B cell (primary cell): ENCODE results near the gene CASK. TPM values are rescaled to one million over a fixed set of nuclear protein-coding genes. Genes with fewer than 3 reads are reported as not detected.

Experiments
- ATAC-seq: fragments of 200-7000 bp; cut with Tn5 transposase; one replicate; pipeline ENCODE4 v1.10.0; 2021; ENCODE audit warnings: low read depth, mild to moderate bottlenecking, moderate number of reproducible peaks, moderate library complexity
- CTCF ChIA-PET: fragments of 350-600 bp; sonication (Branson Sonifier 250); formaldehyde crosslinking; loops from one replicate; lab custom pipeline; 2021; ENCODE audit warnings: antibody characterized with exemption, inconsistent platforms; lab: Charles Lee
- POLR2A ChIA-PET: fragments of 350-600 bp; sonication (Branson Sonifier 250); formaldehyde crosslinking; loops from one replicate; lab custom pipeline; 2021; ENCODE audit warnings: antibody characterized with exemption; lab: Charles Lee
- DNase-seq: peaks from one replicate; pipeline ENCODE4 v3.0.0; 2013
- H2AFZ ChIP-seq: 2 replicates; pipeline ENCODE4 v1.6.1; 2012; ENCODE audit warnings: mild to moderate bottlenecking, low read depth, low read length; ENCODE audit not compliant: insufficient read depth, poor library complexity, severe bottlenecking
- H3K27ac ChIP-seq, 2 donors: 1 replicate in 1 of 2; 2 replicates in 1 of 2; pipeline ENCODE4 v1.5.1; 2012 to 2013; ENCODE audit warnings: low read length in 2 of 2, mild to moderate bottlenecking in 2 of 2, moderate library complexity in 1 of 2
- H3K27me3 ChIP-seq, 4 experiments: fragments of 200-600 bp in 1 of 4; sonication (generic) in 1 of 4; replicated peaks in 1 of 4; 1 replicate in 2 of 4; 2 replicates in 2 of 4; pipeline versions ENCODE4 v1.6.1 to v1.7.0; 2013 to 2016; ENCODE audit warnings: low read length in 3 of 4, mild to moderate bottlenecking in 2 of 4, mixed read lengths in 1 of 4, moderate library complexity in 1 of 4; ENCODE audit not compliant: insufficient read depth in 4 of 4, control insufficient read depth in 3 of 4; ENCODE audit errors: control extremely low read depth in 1 of 4
- H3K36me3 ChIP-seq, 2 experiments: replicated peaks in 1 of 2; 1 replicate in 1 of 2; 2 replicates in 1 of 2; pipeline versions ENCODE4 v1.6.1 to v1.7.1; 2013; ENCODE audit warnings: low read length in 1 of 2; ENCODE audit not compliant: insufficient read depth in 2 of 2, control insufficient read depth in 1 of 2; ENCODE audit errors: control extremely low read depth in 1 of 2, extremely low read depth in 1 of 2
- H3K4me1 ChIP-seq, 2 donors: fragments of 200-600 bp in 1 of 2; sonication (generic) in 1 of 2; 1 replicate in 1 of 2; 2 replicates in 1 of 2; pipeline versions ENCODE4 v1.5.1 to v1.6.1; 2013 to 2017; ENCODE audit warnings: low read length in 2 of 2; ENCODE audit not compliant: control insufficient read depth in 2 of 2, insufficient read depth in 2 of 2
- H3K4me2 ChIP-seq: replicated peaks from 2 replicates; pipeline ENCODE3; 2012; ENCODE audit warnings: mild to moderate bottlenecking, low read depth, low read length; ENCODE audit not compliant: poor library complexity, severe bottlenecking
- H3K4me3 ChIP-seq, 5 experiments: fragments of 200-600 bp in 1 of 5; sonication (generic) in 1 of 5; 1 replicate in 3 of 5; 2 replicates in 2 of 5; pipeline versions ENCODE4 v1.5.1 to v1.7.0; 2011 to 2016; ENCODE audit warnings: low read length in 4 of 5, mild to moderate bottlenecking in 4 of 5, low read depth in 2 of 5, control low read depth in 1 of 5, moderate library complexity in 1 of 5; ENCODE audit not compliant: insufficient read depth in 1 of 5; ENCODE audit errors: control extremely low read depth in 1 of 5, extremely low read depth in 1 of 5
- H3K79me2 ChIP-seq: fragments of 200-600 bp; sonication (generic); one replicate; pipeline ENCODE4 v1.6.0; 2016; ENCODE audit warnings: low read length; ENCODE audit not compliant: control insufficient read depth, insufficient read depth
- H3K9ac ChIP-seq: fragments of 200-600 bp; sonication (generic); 2 replicates; pipeline ENCODE4 v1.6.1; 2017; ENCODE audit warnings: mild to moderate bottlenecking, low read length, moderate library complexity
- H3K9me3 ChIP-seq, 3 donors: one replicate each; pipeline versions ENCODE4 v1.6.1 to v1.7.1; 2013; ENCODE audit warnings: low read length in 2 of 3; ENCODE audit not compliant: control insufficient read depth in 2 of 3, insufficient read depth in 1 of 3; ENCODE audit errors: control extremely low read depth in 1 of 3
- H4K20me1 ChIP-seq: 2 replicates; pipeline ENCODE4 v1.6.0; 2012; ENCODE audit warnings: mild to moderate bottlenecking, low read length; ENCODE audit not compliant: insufficient read depth, control insufficient read depth, poor library complexity, severe bottlenecking
- H3K27ac Mint-ChIP-seq: one replicate; pipeline ENCODE4 v1.8.0; 2021; ENCODE audit warnings: mixed read lengths
- H3K27me3 Mint-ChIP-seq: one replicate; pipeline ENCODE4 v1.8.0; 2021; ENCODE audit warnings: mixed read lengths
- H3K4me1 Mint-ChIP-seq: one replicate; pipeline ENCODE4 v1.8.0; 2021; ENCODE audit warnings: mixed read lengths
- H3K4me3 Mint-ChIP-seq: one replicate; pipeline ENCODE4 v1.8.0; 2021; ENCODE audit warnings: mixed read lengths
- H3K9me3 Mint-ChIP-seq: one replicate; pipeline ENCODE4 v1.8.0; 2022; ENCODE audit warnings: mixed read lengths; ENCODE audit not compliant: insufficient read depth
- EZH2 ChIP-seq: IDR thresholded peaks from 2 replicates; pipeline ENCODE4 v1.6.1; 2012; ENCODE audit warnings: borderline replicate concordance, low read depth, mild to moderate bottlenecking, moderate library complexity, low read length; ENCODE audit not compliant: insufficient read depth, poor library complexity, severe bottlenecking
- WGBS: methylation state at CpG from one replicate; pipeline ENCODE4 v1.1.5; 2013; ENCODE audit warnings: missing lambda C conversion rate; ENCODE audit not compliant: insufficient coverage; 5-methylcytosine and 5-hydroxymethylcytosine counted together
- intact Hi-C: fragments of 100-400 bp; cut with micrococcal nuclease; formaldehyde crosslinking; loops from one replicate; pipeline ENCODE4 v1.10.0; 2022
- polyA plus RNA-seq: library from polyadenylated mRNA; depleted of rRNA; stranded (reverse); fragments of >200 nt; gene quantifications from 2 replicates; pipeline ENCODE4 v1.2.3, GENCODE V29; 2012
- total RNA-seq, 2 donors: library from RNA; stranded (reverse); fragments of 120-200 nt in 1 of 2; gene quantifications; 1 replicate in 1 of 2; 2 replicates in 1 of 2; pipeline versions ENCODE4 v1.2.3 to v1.2.4, GENCODE V29; 2013 to 2022
- TF ChIP-seq, protein P1 (sequence below): fragments of 200-600 bp; IDR thresholded peaks from one replicate; pipeline ENCODE4 v1.8.0; 2022; ENCODE audit warnings: antibody characterized with exemption, mild to moderate bottlenecking

Gene CASK
- total and polyA plus RNA-seq, 2 donors (not counting 1 experiment from before 2014, with no cell fraction given): 14.2 to 50.4 TPM

DNA sequence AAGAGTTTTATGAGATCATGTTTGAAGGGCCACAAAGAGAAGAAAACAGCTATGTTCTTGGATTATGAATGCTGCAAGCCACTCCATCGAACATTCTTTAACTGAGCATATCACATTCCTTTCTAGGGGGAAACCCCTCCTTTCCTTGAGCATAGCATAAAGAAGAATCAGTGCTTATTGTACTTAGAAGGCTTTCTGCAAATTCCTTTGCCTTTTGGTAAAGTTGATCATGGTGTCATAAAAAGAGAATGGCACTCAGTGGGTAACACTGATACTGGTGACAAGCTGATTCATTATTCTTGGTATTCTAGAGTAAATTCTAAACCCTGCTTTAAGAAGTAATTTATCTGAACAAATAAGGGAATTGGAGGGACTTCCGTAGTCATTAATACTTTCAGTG, 323.1 kb downstream of the CASK start:
- Mint-ChIP-seq H3K4me3 (no peak overlapping the region), H3K27me3 (no peaks in the 10 kb centered on the region), H3K27ac (no peak overlapping the region), H3K4me1 (peaks cover 33% of the 10 kb centered on the region), H3K9me3 (no peaks in the 10 kb centered on the region)
- ChIA-PET POLR2A (no interaction called here), CTCF (no interaction called here)
- Histone ChIP-seq H3K4me3 (no peak overlapping the region), H4K20me1 (no peaks in the 10 kb centered on the region), H3K4me2 (no peak overlapping the region), H3K27ac (no peak overlapping the region), H3K4me1 (peaks cover 23 to 28% of the 10 kb centered on the region in 2 donors), H3K9me3 (no peaks in the 10 kb centered on the region), H3K79me2 (no peaks in the 10 kb centered on the region), H3K27me3 (no peaks in the 10 kb centered on the region), H3K9ac (no peak overlapping the region), H2AFZ (no peak overlapping the region), H3K36me3 (no peaks in the 10 kb centered on the region)
- WGBS: no CpG with 5 or more reads among the region's 2 CpGs
- no peak for TF ChIP-seq EZH2
- TF ChIP-seq, protein P1, sequence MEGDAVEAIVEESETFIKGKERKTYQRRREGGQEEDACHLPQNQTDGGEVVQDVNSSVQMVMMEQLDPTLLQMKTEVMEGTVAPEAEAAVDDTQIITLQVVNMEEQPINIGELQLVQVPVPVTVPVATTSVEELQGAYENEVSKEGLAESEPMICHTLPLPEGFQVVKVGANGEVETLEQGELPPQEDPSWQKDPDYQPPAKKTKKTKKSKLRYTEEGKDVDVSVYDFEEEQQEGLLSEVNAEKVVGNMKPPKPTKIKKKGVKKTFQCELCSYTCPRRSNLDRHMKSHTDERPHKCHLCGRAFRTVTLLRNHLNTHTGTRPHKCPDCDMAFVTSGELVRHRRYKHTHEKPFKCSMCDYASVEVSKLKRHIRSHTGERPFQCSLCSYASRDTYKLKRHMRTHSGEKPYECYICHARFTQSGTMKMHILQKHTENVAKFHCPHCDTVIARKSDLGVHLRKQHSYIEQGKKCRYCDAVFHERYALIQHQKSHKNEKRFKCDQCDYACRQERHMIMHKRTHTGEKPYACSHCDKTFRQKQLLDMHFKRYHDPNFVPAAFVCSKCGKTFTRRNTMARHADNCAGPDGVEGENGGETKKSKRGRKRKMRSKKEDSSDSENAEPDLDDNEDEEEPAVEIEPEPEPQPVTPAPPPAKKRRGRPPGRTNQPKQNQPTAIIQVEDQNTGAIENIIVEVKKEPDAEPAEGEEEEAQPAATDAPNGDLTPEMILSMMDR: no peak
- DNase-seq (no peak), ATAC-seq (no peak)
- intact Hi-C loops: no loop called here

DNA sequence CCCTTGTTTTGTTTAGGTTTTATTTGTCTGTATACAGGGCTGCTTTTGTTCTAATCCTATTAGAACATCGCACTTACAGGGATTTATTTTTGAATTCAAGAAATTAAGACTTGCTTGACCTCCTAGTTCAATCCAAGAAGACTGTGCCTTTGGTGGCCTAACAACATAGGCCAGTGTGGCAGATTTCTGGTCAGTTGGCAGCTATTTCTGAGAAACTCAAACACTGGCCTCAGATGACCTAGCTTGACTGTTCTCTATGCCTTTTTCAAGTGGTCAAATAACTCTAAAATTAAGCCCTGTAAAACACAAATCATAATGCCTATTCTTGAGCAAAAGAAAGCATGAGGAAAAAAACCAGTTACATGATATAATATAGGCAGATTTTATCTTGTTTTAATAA, 323.8 kb downstream of the CASK start:
- ChIA-PET CTCF (no interaction called here), POLR2A (no interaction called here)
- no peak overlapping the region for H2AFZ ChIP-seq
- no peaks in the 10 kb centered on the region for H3K9me3 ChIP-seq
- TF ChIP-seq, protein P1: no peak
- TF ChIP-seq EZH2: no peak
- H3K4me2 ChIP-seq: no peak overlapping the region
- Mint-ChIP-seq H3K9me3 (no peaks in the 10 kb centered on the region), H3K4me1 (peaks cover 29% of the 10 kb centered on the region), H3K27me3 (no peaks in the 10 kb centered on the region), H3K4me3 (no peak overlapping the region), H3K27ac (no peak overlapping the region)
- H3K27me3 ChIP-seq: no peaks in the 10 kb centered on the region
- H3K79me2 ChIP-seq: no peaks in the 10 kb centered on the region
- peaks cover 18 to 30% of the 10 kb centered on the region in 2 donors for H3K4me1 ChIP-seq
- no peak overlapping the region for H3K9ac ChIP-seq
- intact Hi-C loops: no loop called here
- ATAC-seq (no peak), DNase-seq (no peak)
- no CpG with 5 or more reads among the region's 1 CpG for WGBS
- H3K27ac ChIP-seq: no peak overlapping the region
- H4K20me1 ChIP-seq: no peaks in the 10 kb centered on the region
- no peaks in the 10 kb centered on the region for H3K36me3 ChIP-seq
- no peak overlapping the region for H3K4me3 ChIP-seq
